Measurements from ENCODE around the gene SYTL5. TPM values are rescaled to one million over a fixed set of nuclear protein-coding genes. Genes with fewer than 3 reads are reported as not detected.

Gene SYTL5
- total RNA-seq, 1 donor from 2014 or later, result 8.4 TPM

- no peak overlapping the region for H3K4me3 Mint-ChIP-seq (ENCODE audit: unreplicated experiment)
- Histone ChIP-seq H2AFZ (ENCODE audit: low read depth, low read length) (no peak overlapping the region), H3K79me2 (ENCODE audit: insufficient read depth, low read length) (no peaks in the 10 kb centered on the region), H3K36me3 (ENCODE audit: insufficient read depth, low read length) (no peaks in the 10 kb centered on the region), H4K20me1 (ENCODE audit: insufficient read depth, low read length) (no peaks in the 10 kb centered on the region), H3K9ac (ENCODE audit: low read length) (no peak overlapping the region), H3K27me3 (ENCODE audit: insufficient read depth, low read length) (no peaks in the 10 kb centered on the region), H3K4me3 (ENCODE audit: insufficient read depth, low read depth, low read length) (no peak overlapping the region), H3K9me3 (ENCODE audit: insufficient read depth, low read depth, low read length) (no peaks in the 10 kb centered on the region), H3K27ac (ENCODE audit: low read depth, low read length) (no peak overlapping the region), H3K4me1 (ENCODE audit: insufficient read depth, low read length) (no peaks in the 10 kb centered on the region), H3K4me2 (ENCODE audit: low read length) (no peak overlapping the region)
- no peak for TF ChIP-seq EZH2 (IDR thresholded peaks at IDR 0.05; ENCODE audit: insufficient read depth, low read length)
- no peak for TF ChIP-seq CTCF (IDR thresholded peaks at IDR 0.05; ENCODE audit: insufficient read depth, low read depth, low read length)
- H3K27me3 Mint-ChIP-seq (ENCODE audit: low read depth, unreplicated experiment), result no peaks in the 10 kb centered on the region
- no peak for DNase-seq (ENCODE audit: low read depth)
- H3K27ac Mint-ChIP-seq (ENCODE audit: unreplicated experiment), result no peak overlapping the region
- H3K9me3 Mint-ChIP-seq (ENCODE audit: unreplicated experiment), result no peaks in the 10 kb centered on the region
- no peaks in the 10 kb centered on the region for H3K4me1 Mint-ChIP-seq (ENCODE audit: low read depth, unreplicated experiment)
- H3K36me3 Mint-ChIP-seq (ENCODE audit: low read depth, unreplicated experiment), result no peaks in the 10 kb centered on the region
- FAIRE-seq, result peak; percentile 29
Observed at GRCh38 chrX:38112566-38112965, 106.2 kb downstream of the SYTL5 start.

GRCh38 chrX:38116706-38117105, 110.4 kb downstream of the SYTL5 start:
- Histone ChIP-seq H3K27me3 (ENCODE audit: insufficient read depth, low read length) (no peaks in the 10 kb centered on the region), H3K4me3 (ENCODE audit: insufficient read depth, low read depth, low read length) (no peak overlapping the region), H3K79me2 (ENCODE audit: insufficient read depth, low read length) (no peaks in the 10 kb centered on the region), H3K9ac (ENCODE audit: low read length) (no peak overlapping the region), H2AFZ (ENCODE audit: low read depth, low read length) (no peak overlapping the region), H3K36me3 (ENCODE audit: insufficient read depth, low read length) (no peaks in the 10 kb centered on the region), H3K9me3 (ENCODE audit: insufficient read depth, low read depth, low read length) (no peaks in the 10 kb centered on the region), H3K4me2 (ENCODE audit: low read length) (no peak overlapping the region), H3K27ac (ENCODE audit: low read depth, low read length) (no peak overlapping the region), H4K20me1 (ENCODE audit: insufficient read depth, low read length) (no peaks in the 10 kb centered on the region), H3K4me1 (ENCODE audit: insufficient read depth, low read length) (no peaks in the 10 kb centered on the region)
- DNase-seq (ENCODE audit: low read depth) (no peak), FAIRE-seq (peak; percentile 50)
- H3K4me3 Mint-ChIP-seq (ENCODE audit: unreplicated experiment), result no peak overlapping the region
- H3K9me3 Mint-ChIP-seq (ENCODE audit: unreplicated experiment), result no peaks in the 10 kb centered on the region
- H3K36me3 Mint-ChIP-seq (ENCODE audit: low read depth, unreplicated experiment), result no peaks in the 10 kb centered on the region
- no peak for TF ChIP-seq EZH2 (IDR thresholded peaks at IDR 0.05; ENCODE audit: insufficient read depth, low read length)
- TF ChIP-seq CTCF (IDR thresholded peaks at IDR 0.05; ENCODE audit: insufficient read depth, low read depth, low read length), result no peak
- H3K27ac Mint-ChIP-seq (ENCODE audit: unreplicated experiment), result no peak overlapping the region
- no peaks in the 10 kb centered on the region for H3K27me3 Mint-ChIP-seq (ENCODE audit: low read depth, unreplicated experiment)
- no peaks in the 10 kb centered on the region for H3K4me1 Mint-ChIP-seq (ENCODE audit: low read depth, unreplicated experiment)

GRCh38 chrX:38117485-38117884, 111.1 kb downstream of the SYTL5 start:
- Histone ChIP-seq H3K4me3 (ENCODE audit: insufficient read depth, low read depth, low read length) (no peak overlapping the region), H4K20me1 (ENCODE audit: insufficient read depth, low read length) (no peaks in the 10 kb centered on the region), H3K27ac (ENCODE audit: low read depth, low read length) (no peak overlapping the region), H3K36me3 (ENCODE audit: insufficient read depth, low read length) (no peaks in the 10 kb centered on the region), H3K79me2 (ENCODE audit: insufficient read depth, low read length) (no peaks in the 10 kb centered on the region), H3K4me2 (ENCODE audit: low read length) (no peak overlapping the region), H3K4me1 (ENCODE audit: insufficient read depth, low read length) (no peaks in the 10 kb centered on the region), H3K9me3 (ENCODE audit: insufficient read depth, low read depth, low read length) (no peaks in the 10 kb centered on the region), H2AFZ (ENCODE audit: low read depth, low read length) (no peak overlapping the region), H3K27me3 (ENCODE audit: insufficient read depth, low read length) (no peaks in the 10 kb centered on the region), H3K9ac (ENCODE audit: low read length) (no peak overlapping the region)
- H3K36me3 Mint-ChIP-seq (ENCODE audit: low read depth, unreplicated experiment), result no peaks in the 10 kb centered on the region
- H3K4me3 Mint-ChIP-seq (ENCODE audit: unreplicated experiment), result no peak overlapping the region
- H3K27me3 Mint-ChIP-seq (ENCODE audit: low read depth, unreplicated experiment), result no peaks in the 10 kb centered on the region
- TF ChIP-seq EZH2 (IDR thresholded peaks at IDR 0.05; ENCODE audit: insufficient read depth, low read length) (no peak), CTCF (IDR thresholded peaks at IDR 0.05; ENCODE audit: insufficient read depth, low read depth, low read length) (no peak)
- no peak for FAIRE-seq
- H3K27ac Mint-ChIP-seq (ENCODE audit: unreplicated experiment), result no peak overlapping the region
- H3K9me3 Mint-ChIP-seq (ENCODE audit: unreplicated experiment), result no peaks in the 10 kb centered on the region
- no peaks in the 10 kb centered on the region for H3K4me1 Mint-ChIP-seq (ENCODE audit: low read depth, unreplicated experiment)
- DNase-seq (ENCODE audit: low read depth), result peak; percentile 71
